Breast epithelium (tissue), 3 donors: ENCODE data around the gene TRPM2.

Experiments
- CTCF ChIP-seq, 3 donors: fragments of 450-650 bp; IDR thresholded peaks; one replicate each; pipeline ENCODE4 v1.5.1; 2016 to 2017; ENCODE audit warnings: antibody characterized with exemption in 3 of 3, mild to moderate bottlenecking in 3 of 3, moderate library complexity in 3 of 3
- POLR2A ChIP-seq: fragments of 450-650 bp; IDR thresholded peaks from one replicate; pipeline ENCODE4 v1.6.1; 2016; ENCODE audit warnings: antibody characterized with exemption, mild to moderate bottlenecking, moderate library complexity
- POLR2AphosphoS5 ChIP-seq, 3 donors: sonication (generic); formaldehyde crosslinking; IDR thresholded peaks; one replicate each; pipeline ENCODE4 v1.6.1; 2017; ENCODE audit warnings: antibody characterized with exemption in 3 of 3

DNA sequence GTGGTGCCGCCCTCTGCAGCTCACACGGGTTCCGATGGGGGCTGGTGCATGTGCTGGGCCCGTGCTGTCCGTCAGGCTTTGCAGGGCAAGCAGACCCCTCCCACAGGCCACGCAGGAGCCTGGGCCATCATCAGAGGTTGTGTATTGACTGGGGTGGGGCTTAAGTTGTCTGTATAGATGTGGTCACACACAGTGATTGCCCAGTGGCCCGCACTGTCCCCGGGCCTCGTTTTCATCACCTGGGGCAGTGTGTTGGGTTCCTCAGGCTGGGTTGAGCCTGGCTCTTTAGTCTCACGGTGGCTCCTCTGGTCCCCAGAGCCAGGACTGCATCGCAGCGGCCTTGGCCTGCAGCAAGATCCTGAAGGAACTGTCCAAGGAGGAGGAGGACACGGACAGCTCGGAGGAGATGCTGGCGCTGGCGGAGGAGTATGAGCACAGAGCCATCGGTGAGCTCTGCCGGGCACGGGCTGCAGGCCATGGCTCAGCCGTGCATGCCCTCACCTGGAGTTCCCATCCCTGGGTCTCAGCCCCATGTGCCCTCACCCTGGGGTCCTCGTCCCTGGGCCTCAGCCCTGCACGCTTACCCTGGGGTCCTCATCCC lies 44.1 kb downstream of the TRPM2 start:
- TF ChIP-seq CTCF (IDR thresholded peaks at IDR 0.05), result no peak
- no peak for TF ChIP-seq POLR2A
- no peak for TF ChIP-seq POLR2AphosphoS5 (IDR thresholded peaks at IDR 0.05)
